Esophagus squamous epithelium (tissue), 4 donors: ENCODE results near the gene CYTH2.

Experiments used
- POLR2A ChIP-seq, 4 donors: fragments of 450-650 bp; IDR thresholded peaks; one replicate each; pipeline ENCODE4 v1.6.1; 2017; ENCODE audit warnings: antibody characterized with exemption in 4 of 4, mild to moderate bottlenecking in 4 of 4, moderate library complexity in 3 of 4
- TF ChIP-seq, protein P1 (sequence below), 6 experiments: fragments of 450-650 bp in 4 of 6; fragments of 200-600 bp in 2 of 6; sonication (generic) in 2 of 6; IDR thresholded peaks; one replicate each; pipeline ENCODE4 v1.5.1; 2016 to 2019; ENCODE audit warnings: antibody characterized with exemption in 6 of 6, mild to moderate bottlenecking in 4 of 6, moderate library complexity in 4 of 6

DNA sequence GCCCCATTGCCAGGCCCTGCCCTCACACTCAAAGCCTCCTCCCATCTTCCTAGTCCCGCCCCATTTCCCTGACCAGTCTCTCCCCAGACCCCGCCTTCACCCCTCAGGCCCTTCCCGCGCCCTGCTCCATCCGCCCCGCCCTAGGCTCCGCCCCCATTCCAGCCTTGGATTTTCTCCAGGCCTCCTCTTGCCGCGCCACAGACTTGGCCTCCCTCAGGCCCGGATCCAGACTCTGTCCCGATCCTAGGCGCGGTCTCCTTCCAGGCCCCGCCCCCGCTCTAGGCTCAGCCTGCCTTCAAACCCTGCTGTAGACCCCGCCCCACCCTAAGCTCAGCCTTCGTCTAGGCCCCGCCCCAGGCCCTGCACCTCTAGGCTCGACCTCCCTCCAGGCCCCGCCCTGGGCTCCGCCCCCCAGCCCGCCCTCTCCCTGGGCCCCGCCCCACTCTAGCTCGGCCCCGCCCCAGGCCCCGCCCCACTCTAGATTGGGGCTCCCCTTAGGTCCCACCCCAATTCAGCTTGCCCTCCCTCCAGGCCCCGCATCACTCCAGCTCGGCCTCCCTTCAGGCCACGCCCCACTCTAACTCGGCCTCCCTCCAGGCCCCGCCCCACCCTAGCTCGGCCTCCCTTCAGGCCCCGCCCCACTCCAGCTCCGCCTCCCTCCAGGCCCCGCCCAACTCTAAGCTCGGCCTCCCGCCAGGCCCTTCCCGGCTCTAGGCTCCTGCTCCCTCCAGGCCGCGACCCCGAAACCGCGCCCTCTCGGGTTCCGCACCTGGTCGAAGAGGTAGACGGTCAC, 24.0 kb downstream of the CYTH2 start:
- TF ChIP-seq, protein P1, sequence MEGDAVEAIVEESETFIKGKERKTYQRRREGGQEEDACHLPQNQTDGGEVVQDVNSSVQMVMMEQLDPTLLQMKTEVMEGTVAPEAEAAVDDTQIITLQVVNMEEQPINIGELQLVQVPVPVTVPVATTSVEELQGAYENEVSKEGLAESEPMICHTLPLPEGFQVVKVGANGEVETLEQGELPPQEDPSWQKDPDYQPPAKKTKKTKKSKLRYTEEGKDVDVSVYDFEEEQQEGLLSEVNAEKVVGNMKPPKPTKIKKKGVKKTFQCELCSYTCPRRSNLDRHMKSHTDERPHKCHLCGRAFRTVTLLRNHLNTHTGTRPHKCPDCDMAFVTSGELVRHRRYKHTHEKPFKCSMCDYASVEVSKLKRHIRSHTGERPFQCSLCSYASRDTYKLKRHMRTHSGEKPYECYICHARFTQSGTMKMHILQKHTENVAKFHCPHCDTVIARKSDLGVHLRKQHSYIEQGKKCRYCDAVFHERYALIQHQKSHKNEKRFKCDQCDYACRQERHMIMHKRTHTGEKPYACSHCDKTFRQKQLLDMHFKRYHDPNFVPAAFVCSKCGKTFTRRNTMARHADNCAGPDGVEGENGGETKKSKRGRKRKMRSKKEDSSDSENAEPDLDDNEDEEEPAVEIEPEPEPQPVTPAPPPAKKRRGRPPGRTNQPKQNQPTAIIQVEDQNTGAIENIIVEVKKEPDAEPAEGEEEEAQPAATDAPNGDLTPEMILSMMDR (IDR thresholded peaks at IDR 0.05): no peak
- peak in 2 of 4 donors; percentile 48 to 84 for TF ChIP-seq POLR2A (IDR thresholded peaks at IDR 0.05)
